ENCODE data around the gene HOXC12.

GRCh38 chr12:53970451-53970850 lies 15.7 kb downstream of the HOXC12 start:
- TF ChIP-seq CTCF (IDR thresholded peaks at IDR 0.05; ENCODE audit: low read length) (no peak), EZH2 (IDR thresholded peaks at IDR 0.05; ENCODE audit: borderline replicate concordance, low read length) (no peak)

Data from OCI-LY1 (cell line).